HG03175 (cell line): ENCODE measurements around the gene CHMP3.
"Not testable (repeated sequence)": the region's sequence is repeated elsewhere in the genome, so short reads cannot be mapped to it uniquely, and the experiment has no call there.

Experiments
- ATAC-seq: cut with Tn5 transposase; IDR thresholded peaks from one replicate; pipeline ENCODE4 v1.9.1; 2021; ENCODE audit warnings: mild to moderate bottlenecking, moderate library complexity; ENCODE audit not compliant: unreplicated experiment

CHMP3 gene

GRCh38 chr2:86512892-86513291, 50.4 kb downstream of the CHMP3 start:
- ATAC-seq, result no peak

- ATAC-seq, result no peak
These were observed 51.2 kb downstream of the CHMP3 start for GRCh38 chr2:86512034-86512433.

DNA sequence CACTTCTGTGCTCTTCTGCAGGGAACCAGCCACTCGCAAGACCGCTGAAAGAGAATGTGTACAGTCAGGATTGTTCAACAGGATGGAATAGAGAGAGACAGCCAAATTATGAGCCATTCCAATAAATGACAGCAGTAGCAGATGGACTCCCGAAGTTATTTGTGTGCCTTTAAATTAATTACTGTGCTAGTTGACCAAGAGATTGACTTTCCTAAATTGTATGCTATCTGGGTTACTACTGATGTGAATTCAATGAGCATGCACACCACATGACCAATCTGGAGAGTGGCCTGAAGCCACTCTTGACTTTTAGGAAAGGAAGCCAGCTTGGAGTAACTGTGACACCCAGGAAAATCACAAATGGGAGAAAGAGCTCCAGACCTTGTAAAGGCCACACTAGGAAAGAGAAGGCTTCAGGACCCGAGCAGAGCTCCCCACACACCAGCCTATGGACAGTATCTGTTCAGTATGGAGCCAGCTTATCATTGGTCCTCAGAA, 52.8 kb downstream of the CHMP3 start:
- no peak for ATAC-seq

GRCh38 chr2:86507600-86507999, 55.6 kb downstream of the CHMP3 start:
- no peak for ATAC-seq

GRCh38 chr2:86500325-86501083, 62.7 kb downstream of the CHMP3 start:
- ATAC-seq, result no peak

DNA sequence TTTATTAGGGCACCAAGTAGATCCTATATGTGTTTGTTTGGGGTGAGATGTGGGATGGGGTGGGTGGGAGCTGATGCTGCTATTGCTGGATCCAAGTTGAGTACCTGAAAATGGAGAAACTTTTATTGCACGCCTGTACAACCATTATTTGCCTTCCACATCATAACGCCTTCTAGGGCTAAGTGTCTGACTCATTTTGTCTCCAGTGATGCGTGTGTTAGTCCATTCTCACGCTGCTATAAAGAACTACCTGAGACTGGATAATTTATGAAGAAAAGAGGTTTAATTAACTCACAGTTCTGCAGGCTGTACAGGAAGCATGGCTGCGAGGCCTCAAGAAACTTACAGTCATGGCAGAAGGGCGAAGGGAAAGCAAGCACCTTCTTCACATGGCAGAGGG, 63.9 kb downstream of the CHMP3 start:
- no peak for ATAC-seq

GRCh38 chr2:86498468-86499260, 64.6 kb downstream of the CHMP3 start:
- ATAC-seq, result no peak

DNA sequence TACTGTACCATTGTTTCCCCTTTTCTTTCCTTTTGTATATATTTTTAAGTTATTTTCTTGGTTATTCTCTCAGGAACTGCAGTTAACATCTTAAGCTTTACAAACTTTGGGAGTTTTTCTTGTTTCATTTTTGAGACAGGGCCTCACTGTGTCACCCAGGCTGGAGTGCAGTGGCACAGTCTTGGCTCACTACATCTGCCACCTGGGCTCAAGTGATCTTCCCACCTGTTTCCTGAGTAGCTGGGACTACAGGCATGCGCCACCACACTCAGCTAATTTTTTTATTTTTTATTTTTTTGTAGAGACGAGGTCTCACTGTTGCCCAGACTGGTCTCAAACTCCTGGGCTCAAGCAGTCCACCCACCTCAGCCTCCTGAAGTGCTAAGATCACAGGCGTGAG, 66.9 kb downstream of the CHMP3 start:
- not testable (repeated sequence) for ATAC-seq

- no peak for ATAC-seq
These were observed 71.2 kb downstream of the CHMP3 start for GRCh38 chr2:86492048-86492453.

- no peak for ATAC-seq
These were observed 72.2 kb downstream of the CHMP3 start for GRCh38 chr2:86491088-86491487.

GRCh38 chr2:86490245-86490644, 73.0 kb downstream of the CHMP3 start:
- no peak for ATAC-seq

DNA sequence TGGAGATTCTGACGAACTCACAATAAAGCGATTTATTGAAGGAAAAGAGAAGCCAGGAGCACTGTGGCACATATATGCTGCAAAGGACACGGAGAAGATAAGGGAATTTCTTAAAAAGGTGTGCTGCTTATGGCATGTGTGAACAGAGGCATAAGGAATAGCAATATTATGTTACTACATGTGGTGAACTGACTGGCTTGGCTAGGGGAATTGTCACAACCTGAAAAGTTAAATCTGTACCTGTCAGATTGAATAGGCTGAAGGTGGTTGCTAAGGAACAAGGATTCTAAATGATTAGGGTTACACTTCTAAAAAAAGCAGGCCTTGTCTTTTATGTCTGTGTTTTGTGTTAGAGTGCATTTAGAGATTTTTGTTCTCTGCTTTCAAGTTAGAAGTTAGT, 73.7 kb downstream of the CHMP3 start:
- ATAC-seq, result no peak

- no peak for ATAC-seq
These were observed 74.5 kb downstream of the CHMP3 start for GRCh38 chr2:86488561-86489250.

DNA sequence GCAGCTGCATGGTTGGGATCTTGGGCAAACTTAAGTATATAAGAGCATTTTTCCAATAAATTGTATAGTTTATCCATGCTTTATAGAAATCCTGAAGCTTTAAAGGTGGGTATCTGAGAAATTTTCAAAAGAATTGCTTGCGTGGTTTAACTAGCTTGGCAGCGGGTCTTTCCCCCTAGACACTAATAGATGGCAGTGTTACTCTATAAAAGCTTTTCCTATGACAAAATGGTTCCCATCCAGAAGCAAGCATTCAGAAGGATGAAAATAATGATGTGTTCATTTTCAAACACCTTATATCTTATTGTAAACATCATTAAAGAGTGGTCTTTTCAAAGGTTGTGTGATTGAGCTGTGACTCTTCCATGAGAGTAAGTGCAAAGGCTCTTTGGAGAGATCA, 76.2 kb downstream of the CHMP3 start:
- no peak for ATAC-seq

DNA sequence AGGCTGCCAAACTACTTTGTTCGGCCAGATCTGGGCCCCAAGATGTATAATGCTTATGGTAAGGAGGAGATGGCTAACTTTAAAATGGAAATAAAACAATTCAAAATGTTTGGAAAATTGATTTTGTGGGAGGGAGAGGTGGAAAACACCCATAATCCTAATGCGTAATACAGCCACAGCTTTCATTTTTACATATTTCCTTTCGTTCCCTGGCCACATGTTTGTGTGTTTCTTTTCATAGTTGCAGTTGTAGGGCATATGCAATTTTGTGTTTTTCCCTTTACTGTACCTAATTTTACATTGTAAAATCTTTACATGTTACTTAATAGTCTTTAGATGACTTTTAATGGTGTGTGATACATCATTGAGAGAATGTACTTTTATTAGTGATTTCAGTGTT, 77.4 kb downstream of the CHMP3 start:
- no peak for ATAC-seq

GRCh38 chr2:86485103-86485502, 78.1 kb downstream of the CHMP3 start:
- ATAC-seq, result no peak

GRCh38 chr2:86484385-86484784, 78.9 kb downstream of the CHMP3 start:
- no peak for ATAC-seq

DNA sequence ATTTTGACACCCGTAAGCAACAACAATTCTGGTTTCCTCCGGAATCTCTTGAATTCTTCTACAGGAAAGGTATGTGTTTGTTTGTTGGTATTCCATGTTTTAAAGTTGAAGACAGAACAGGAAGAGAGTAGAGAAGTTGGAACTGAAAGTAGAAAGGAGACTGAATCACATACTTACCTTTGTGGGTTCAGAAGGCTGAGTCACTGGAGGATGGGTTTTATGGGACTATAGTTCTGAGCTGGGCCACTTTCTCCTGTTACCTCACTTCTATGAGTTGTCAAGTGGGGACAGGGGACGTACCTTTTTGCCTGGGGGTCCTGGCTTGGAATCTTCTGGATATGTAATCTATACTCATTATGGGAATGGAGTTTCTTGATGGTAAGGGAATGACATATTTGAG, 81.2 kb downstream of the CHMP3 start:
- no peak for ATAC-seq

GRCh38 chr2:86480105-86480504, 83.1 kb downstream of the CHMP3 start:
- ATAC-seq, result no peak

GRCh38 chr2:86477349-86477748, 85.9 kb downstream of the CHMP3 start:
- no peak for ATAC-seq

DNA sequence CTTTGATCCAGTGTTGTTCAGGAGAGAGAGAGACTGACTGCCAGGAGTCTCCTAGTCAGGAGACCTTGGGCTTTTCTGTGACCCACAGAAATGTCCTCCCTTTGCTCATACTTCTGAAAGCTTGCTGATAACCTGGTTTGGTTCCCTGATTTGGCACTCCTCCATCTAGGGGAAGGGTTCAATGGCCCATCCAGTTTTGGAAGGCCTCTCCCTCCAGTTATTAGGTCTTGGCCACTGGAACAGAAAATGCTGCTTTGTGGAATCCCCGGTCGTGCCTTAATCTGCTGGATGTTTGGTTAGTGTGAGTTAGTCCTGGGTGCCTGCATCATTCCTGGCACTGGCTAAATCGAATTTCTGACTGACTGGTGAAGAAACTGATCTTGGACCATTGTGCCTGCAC, 86.3 kb downstream of the CHMP3 start:
- ATAC-seq, result no peak

DNA sequence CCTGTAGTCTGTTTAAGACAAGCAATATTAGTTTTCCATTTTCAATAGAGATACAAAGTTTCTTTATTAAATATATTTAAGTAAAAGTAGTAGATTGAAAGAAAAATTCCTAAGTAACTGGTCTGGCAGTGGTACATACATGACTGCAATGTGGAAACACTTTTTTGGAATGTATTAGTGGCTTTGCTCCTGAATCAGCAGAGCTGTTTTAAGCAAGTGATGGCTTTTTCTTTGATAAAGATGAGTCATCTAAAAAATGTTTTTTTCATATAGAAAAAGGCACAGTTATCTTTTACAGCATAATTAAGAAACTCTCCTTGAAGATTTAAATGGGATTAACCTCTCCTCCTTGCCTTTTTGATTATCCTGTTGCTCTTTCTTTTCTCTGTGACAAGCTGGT, 87.2 kb downstream of the CHMP3 start:
- ATAC-seq, result no peak
